Osteocyte (in vitro differentiated cells): ENCODE data around the gene ZFP64. TPM values are rescaled to one million over a fixed set of nuclear protein-coding genes. Genes with fewer than 3 reads are reported as not detected.

ENCODE experiments used
- DNase-seq: peaks from one replicate; pipeline ENCODE4 v3.0.0; 2021; ENCODE audit warnings: mixed read lengths; ENCODE audit not compliant: unreplicated experiment; ENCODE audit errors: extremely low spot score
- H3K27ac Mint-ChIP-seq: one replicate; pipeline ENCODE4 v1.8.0; 2021; ENCODE audit warnings: mild to moderate bottlenecking, mixed read lengths; ENCODE audit not compliant: unreplicated experiment
- H3K27me3 Mint-ChIP-seq: one replicate; pipeline ENCODE4 v1.8.0; 2021; ENCODE audit warnings: mixed read lengths; ENCODE audit not compliant: unreplicated experiment
- H3K36me3 Mint-ChIP-seq: one replicate; pipeline ENCODE4 v1.8.0; 2021; ENCODE audit warnings: mixed read lengths; ENCODE audit not compliant: unreplicated experiment
- H3K4me1 Mint-ChIP-seq: one replicate; pipeline ENCODE4 v1.8.0; 2021; ENCODE audit warnings: mixed read lengths; ENCODE audit not compliant: unreplicated experiment
- H3K4me3 Mint-ChIP-seq: one replicate; pipeline ENCODE4 v1.8.0; 2021; ENCODE audit warnings: mild to moderate bottlenecking, moderate library complexity, mixed read lengths; ENCODE audit not compliant: unreplicated experiment
- H3K9me3 Mint-ChIP-seq: one replicate; pipeline ENCODE4 v1.8.0; 2021; ENCODE audit warnings: mixed read lengths; ENCODE audit not compliant: unreplicated experiment
- CTCF ChIP-seq: fragments of 200-600 bp; sonication (generic); IDR thresholded peaks from 2 replicates; pipeline ENCODE4 v1.5.0; 2021; ENCODE audit warnings: antibody characterized with exemption, mild to moderate bottlenecking, moderate library complexity
- long read RNA-seq: library from polyadenylated mRNA; unstranded; transcript quantifications from one replicate; pipeline ENCODE4 v2.0.0, GENCODE V29; 2021
- total RNA-seq: library from RNA; stranded (reverse); gene quantifications from 2 replicates; pipeline ENCODE4 v1.2.1, GENCODE V29; 2021

Gene ZFP64
- 18.5 and 21.0 TPM in 2 replicates for total RNA-seq
- long read RNA-seq, transcript ZFP64-201 (6 exons, 3,264 nt): major isoform, 21 of 53 reads
- long read RNA-seq, transcript ZFP64-206 (5 exons, 2,234 nt): minor isoform, 7 of 53 reads
- long read RNA-seq, partial matches to known transcripts: 5 of 53 reads
- long read RNA-seq, other reads (novel, unspliced or antisense): 13 of 53 reads

- Mint-ChIP-seq H3K4me3 (peak within 1 kb of the TSS; percentile 91), H3K27ac (peak within 1 kb of the TSS; percentile 88), H3K4me1 (peaks cover 18% of the 10 kb centered on the region), H3K27me3 (no peaks in the 10 kb centered on the region), H3K9me3 (no peaks in the 10 kb centered on the region), H3K36me3 (peaks cover 4% of the 10 kb centered on the region)
- peak; percentile 74 for TF ChIP-seq CTCF
- DNase-seq: peak; percentile 87
Measured at GRCh38 chr20:52191132-52191915, at the start of gene ZFP64. TSS of gene ZFP64 (minus strand) at chr20:52191779. CDS start at chr20:52191636, 143 bp downstream.

- H3K9me3 Mint-ChIP-seq: no peaks in the 10 kb centered on the region
- H3K27ac Mint-ChIP-seq: no peak overlapping the region
- no peak for TF ChIP-seq CTCF
- no peak overlapping the region for H3K4me3 Mint-ChIP-seq
- no peaks in the 10 kb centered on the region for H3K36me3 Mint-ChIP-seq
- peak; percentile 36 for DNase-seq
- H3K4me1 Mint-ChIP-seq: no peaks in the 10 kb centered on the region
- H3K27me3 Mint-ChIP-seq: peaks cover 12% of the 10 kb centered on the region
Measured at GRCh38 chr20:52240802-52241201, 49.2 kb upstream of the ZFP64 start.

- H3K36me3 Mint-ChIP-seq: no peaks in the 10 kb centered on the region
- peaks cover 7% of the 10 kb centered on the region for H3K27me3 Mint-ChIP-seq
- no peaks in the 10 kb centered on the region for H3K4me1 Mint-ChIP-seq
- no peak overlapping the region for H3K4me3 Mint-ChIP-seq
- no peak overlapping the region for H3K27ac Mint-ChIP-seq
- TF ChIP-seq CTCF: no peak
- DNase-seq: no peak
- no peaks in the 10 kb centered on the region for H3K9me3 Mint-ChIP-seq
Measured at GRCh38 chr20:52239102-52239501, 47.5 kb upstream of the ZFP64 start.

- Mint-ChIP-seq H3K27me3 (peaks cover 13% of the 10 kb centered on the region), H3K4me1 (no peaks in the 10 kb centered on the region), H3K9me3 (no peaks in the 10 kb centered on the region), H3K27ac (no peak overlapping the region), H3K36me3 (no peaks in the 10 kb centered on the region), H3K4me3 (no peak overlapping the region)
- no peak for TF ChIP-seq CTCF
- peak; percentile 67 for DNase-seq
Measured at GRCh38 chr20:52236292-52236691, 44.7 kb upstream of the ZFP64 start.

- no peaks in the 10 kb centered on the region for H3K36me3 Mint-ChIP-seq
- DNase-seq: peak; percentile 62
- H3K27me3 Mint-ChIP-seq: peaks cover 16% of the 10 kb centered on the region
Measured at GRCh38 chr20:52235129-52235528, 43.5 kb upstream of the ZFP64 start.

More at GRCh38 chr20:52235129-52235528, 43.5 kb upstream of the ZFP64 start:
- Mint-ChIP-seq H3K9me3 (no peaks in the 10 kb centered on the region), H3K4me3 (no peak overlapping the region), H3K4me1 (peaks cover 4% of the 10 kb centered on the region), H3K27ac (no peak overlapping the region)
- TF ChIP-seq CTCF: no peak
